ENCODE results near the gene PCBP3. TPM values are rescaled to one million over a fixed set of nuclear protein-coding genes. Genes with fewer than 3 reads are reported as not detected.

Gene PCBP3
- total and polyA plus RNA-seq, 10 of the 15 experiments (the other 5 are each of a cell fraction or from before 2014, with no cell fraction given) = 0.09 to 1.3 (median 0.46) TPM; not detected in 3

- H3K27ac ChIP-seq (ENCODE audit: control insufficient read depth, insufficient read depth) = no peak overlapping the region
- no peaks in the 10 kb centered on the region for H3K36me3 ChIP-seq (ENCODE audit: control insufficient read depth in 2 of 2, insufficient read depth in 2 of 2, low read length in 1 of 2)
- H3K4me3 ChIP-seq = no peak overlapping the region
- TF ChIP-seq CTCF (IDR thresholded peaks at IDR 0.05 in 2 of 3, conservative IDR thresholded peaks at IDR 0.05 in 1 of 3; ENCODE audit: control insufficient read depth in 2 of 3, extremely low read depth in 1 of 3, insufficient read depth in 1 of 3, low read depth in 3 of 3, low read length in 3 of 3) = no peak
- TF ChIP-seq SRF (IDR thresholded peaks at IDR 0.05; ENCODE audit: low read depth in 2 of 2, low read length in 2 of 2) = no peak
- no peak for TF ChIP-seq NFXL1 (IDR thresholded peaks at IDR 0.05; ENCODE audit: borderline replicate concordance)
- TF ChIP-seq, protein P1, sequence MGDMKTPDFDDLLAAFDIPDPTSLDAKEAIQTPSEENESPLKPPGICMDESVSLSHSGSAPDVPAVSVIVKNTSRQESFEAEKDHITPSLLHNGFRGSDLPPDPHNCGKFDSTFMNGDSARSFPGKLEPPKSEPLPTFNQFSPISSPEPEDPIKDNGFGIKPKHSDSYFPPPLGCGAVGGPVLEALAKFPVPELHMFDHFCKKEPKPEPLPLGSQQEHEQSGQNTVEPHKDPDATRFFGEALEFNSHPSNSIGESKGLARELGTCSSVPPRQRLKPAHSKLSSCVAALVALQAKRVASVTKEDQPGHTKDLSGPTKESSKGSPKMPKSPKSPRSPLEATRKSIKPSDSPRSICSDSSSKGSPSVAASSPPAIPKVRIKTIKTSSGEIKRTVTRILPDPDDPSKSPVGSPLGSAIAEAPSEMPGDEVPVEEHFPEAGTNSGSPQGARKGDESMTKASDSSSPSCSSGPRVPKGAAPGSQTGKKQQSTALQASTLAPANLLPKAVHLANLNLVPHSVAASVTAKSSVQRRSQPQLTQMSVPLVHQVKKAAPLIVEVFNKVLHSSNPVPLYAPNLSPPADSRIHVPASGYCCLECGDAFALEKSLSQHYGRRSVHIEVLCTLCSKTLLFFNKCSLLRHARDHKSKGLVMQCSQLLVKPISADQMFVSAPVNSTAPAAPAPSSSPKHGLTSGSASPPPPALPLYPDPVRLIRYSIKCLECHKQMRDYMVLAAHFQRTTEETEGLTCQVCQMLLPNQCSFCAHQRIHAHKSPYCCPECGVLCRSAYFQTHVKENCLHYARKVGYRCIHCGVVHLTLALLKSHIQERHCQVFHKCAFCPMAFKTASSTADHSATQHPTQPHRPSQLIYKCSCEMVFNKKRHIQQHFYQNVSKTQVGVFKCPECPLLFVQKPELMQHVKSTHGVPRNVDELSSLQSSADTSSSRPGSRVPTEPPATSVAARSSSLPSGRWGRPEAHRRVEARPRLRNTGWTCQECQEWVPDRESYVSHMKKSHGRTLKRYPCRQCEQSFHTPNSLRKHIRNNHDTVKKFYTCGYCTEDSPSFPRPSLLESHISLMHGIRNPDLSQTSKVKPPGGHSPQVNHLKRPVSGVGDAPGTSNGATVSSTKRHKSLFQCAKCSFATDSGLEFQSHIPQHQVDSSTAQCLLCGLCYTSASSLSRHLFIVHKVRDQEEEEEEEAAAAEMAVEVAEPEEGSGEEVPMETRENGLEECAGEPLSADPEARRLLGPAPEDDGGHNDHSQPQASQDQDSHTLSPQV (IDR thresholded peaks at IDR 0.05) = no peak
- TF ChIP-seq POLR2A (IDR thresholded peaks at IDR 0.05; ENCODE audit: low read depth, low read length) = no peak
- TF ChIP-seq, protein P2, sequence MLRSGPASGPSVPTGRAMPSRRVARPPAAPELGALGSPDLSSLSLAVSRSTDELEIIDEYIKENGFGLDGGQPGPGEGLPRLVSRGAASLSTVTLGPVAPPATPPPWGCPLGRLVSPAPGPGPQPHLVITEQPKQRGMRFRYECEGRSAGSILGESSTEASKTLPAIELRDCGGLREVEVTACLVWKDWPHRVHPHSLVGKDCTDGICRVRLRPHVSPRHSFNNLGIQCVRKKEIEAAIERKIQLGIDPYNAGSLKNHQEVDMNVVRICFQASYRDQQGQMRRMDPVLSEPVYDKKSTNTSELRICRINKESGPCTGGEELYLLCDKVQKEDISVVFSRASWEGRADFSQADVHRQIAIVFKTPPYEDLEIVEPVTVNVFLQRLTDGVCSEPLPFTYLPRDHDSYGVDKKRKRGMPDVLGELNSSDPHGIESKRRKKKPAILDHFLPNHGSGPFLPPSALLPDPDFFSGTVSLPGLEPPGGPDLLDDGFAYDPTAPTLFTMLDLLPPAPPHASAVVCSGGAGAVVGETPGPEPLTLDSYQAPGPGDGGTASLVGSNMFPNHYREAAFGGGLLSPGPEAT (IDR thresholded peaks at IDR 0.05; ENCODE audit: low read depth) = no peak
- TF ChIP-seq HCFC1 (IDR thresholded peaks at IDR 0.05; ENCODE audit: low read length) = no peak
- H3K79me2 ChIP-seq (ENCODE audit: control insufficient read depth, insufficient read depth, low read length) = no peaks in the 10 kb centered on the region
- intact Hi-C loops (cut with micrococcal nuclease; ENCODE audit: unreplicated experiment) = no loop called here
- H4K20me1 ChIP-seq (ENCODE audit: control insufficient read depth, insufficient read depth) = no peaks in the 10 kb centered on the region
- no peaks in the 10 kb centered on the region for H3K9me3 ChIP-seq (replicated peaks; ENCODE audit: control insufficient read depth, insufficient read depth, low read length)
- no peaks in the 10 kb centered on the region for H3K27me3 ChIP-seq (replicated peaks in 1 of 2; ENCODE audit: control insufficient read depth in 2 of 2, insufficient read depth in 2 of 2, low read length in 1 of 2)
- H3K9ac ChIP-seq (ENCODE audit: control insufficient read depth, insufficient read depth, low read length) = no peak overlapping the region
- FAIRE-seq = no peak
- ChIA-PET RAD21 (ENCODE audit: unreplicated experiment) (no interaction called here), CTCF (interaction anchor here (0.8 kb wide), 1 partner anchor 13 kb away, joined by 4 read pairs; no protein-coding TSS in a partner anchor), POLR2A (no interaction called here), SMC1A (ENCODE audit: uncharacterized antibody, unreplicated experiment) (no interaction called here)
- no TSS peak for BruUV-seq (replicated peaks)
- 69% methylated on average over 26 of the region's 26 CpGs for WGBS (ENCODE audit: insufficient coverage, insufficient replicate concordance, low lambda C conversion rate, missing lambda C conversion rate)
- DNase-seq (ENCODE audit: low read depth, low spot score) = no peak
- no peak overlapping the region for H3K4me2 ChIP-seq (ENCODE audit: control insufficient read depth, insufficient read depth)
- H2AFZ ChIP-seq (ENCODE audit: control insufficient read depth, low read depth, low read length) = no peak overlapping the region
- no peak for ATAC-seq
- H3K4me1 ChIP-seq (ENCODE audit: control insufficient read depth, insufficient read depth, low read length) = no peaks in the 10 kb centered on the region
- in situ Hi-C loops (cut with MboI) = no loop called here
Observed at GRCh38 chr21:45860493-45861155, 217.1 kb downstream of the PCBP3 start.

Data from GM12878 (cell line).